Body of pancreas (tissue), 4 donors: ENCODE results near the gene NEGR1. TPM values are rescaled to one million over a fixed set of nuclear protein-coding genes. Genes with fewer than 3 reads are reported as not detected.

ENCODE experiments used
- ATAC-seq: fragments of 150-250 bp; one replicate; pipeline ENCODE4 v1.9.1; 2016
- DNase-seq, 4 donors: peaks; one replicate each; pipeline ENCODE4 v3.0.0-alpha.2; 2019
- H3K27ac ChIP-seq, 4 donors: fragments of 200-600 bp; sonication (generic); 1 replicate in 3 of 4; 2 replicates in 1 of 4; pipeline versions ENCODE4 v1.5.1 to v1.6.1; 2016 to 2019; ENCODE audit warnings: mild to moderate bottlenecking in 1 of 4, mixed read lengths in 1 of 4, moderate library complexity in 1 of 4
- H3K27me3 ChIP-seq, 2 donors: fragments of 200-600 bp; sonication (generic); one replicate each; pipeline ENCODE4 v1.6.0; 2016; ENCODE audit warnings: mild to moderate bottlenecking in 1 of 2
- H3K36me3 ChIP-seq, 2 donors: fragments of 200-600 bp; sonication (generic); replicated peaks in 1 of 2; 2 replicates each; pipeline ENCODE4 v1.5.1; 2016; ENCODE audit warnings: low read depth in 2 of 2; ENCODE audit not compliant: insufficient read depth in 1 of 2
- H3K4me1 ChIP-seq: fragments of 200-600 bp; sonication (generic); one replicate; pipeline ENCODE4 v1.6.0; 2016
- H3K4me3 ChIP-seq, 2 donors: fragments of 200-600 bp; sonication (generic); 1 replicate in 1 of 2; 2 replicates in 1 of 2; pipeline ENCODE4 v1.5.1; 2016 to 2019
- H3K9me3 ChIP-seq, 3 donors: fragments of 200-600 bp; sonication (generic); 1 replicate in 2 of 3; 2 replicates in 1 of 3; pipeline ENCODE4 v1.5.1; 2016
- POLR2A ChIP-seq, 3 donors: fragments of 450-650 bp; IDR thresholded peaks; one replicate each; pipeline ENCODE4 v1.6.1; 2016; ENCODE audit warnings: antibody characterized with exemption in 3 of 3, mild to moderate bottlenecking in 2 of 3
- WGBS, 2 donors: methylation state at CpG; one replicate each; pipeline ENCODE4 v1.1.5; 2017; 5-methylcytosine and 5-hydroxymethylcytosine counted together
- intact Hi-C: fragments of 100-400 bp; cut with DNase I; formaldehyde crosslinking; loops from one replicate; pipeline ENCODE4 v1.15.1; 2023
- total RNA-seq, 2 donors: library from RNA; depleted of rRNA; stranded (reverse); fragments of >200 nt; gene quantifications; one replicate each; pipeline ENCODE4 v1.1.0, GENCODE V29; 2016
- TF ChIP-seq, protein P1 (sequence below), 7 experiments: fragments of 450-650 bp in 4 of 7; fragments of 200-600 bp in 3 of 7; sonication (generic) in 3 of 7; IDR thresholded peaks; one replicate each; pipeline ENCODE4 v1.5.1; 2016 to 2019; ENCODE audit warnings: antibody characterized with exemption in 7 of 7

NEGR1 gene
- total RNA-seq, 2 donors from 2014 or later = 6.3 to 9.6 TPM

DNA sequence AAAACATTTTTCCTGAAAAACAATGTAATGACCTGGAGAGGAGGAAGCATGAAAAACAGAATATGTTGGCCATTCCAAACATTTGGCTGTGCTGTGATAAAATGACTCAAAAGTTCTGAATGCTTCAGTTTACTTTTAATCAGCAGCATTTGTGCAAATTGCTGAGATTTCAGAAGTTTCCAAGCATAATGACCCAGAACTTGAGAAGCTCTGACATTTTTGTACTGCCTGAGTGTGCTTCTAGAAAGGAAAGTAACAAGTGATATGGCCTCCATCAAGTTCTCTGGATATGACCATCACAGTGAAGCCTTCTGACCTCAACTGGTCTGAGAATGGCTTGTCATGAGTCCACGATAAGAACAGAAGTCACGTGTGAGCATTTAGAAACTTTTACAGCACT lies 918.1 kb downstream of the NEGR1 start:
- Histone ChIP-seq H3K4me3 (no peak overlapping the region), H3K27ac (no peak overlapping the region), H3K27me3 (no peaks in the 10 kb centered on the region), H3K36me3 (no peaks in the 10 kb centered on the region), H3K4me1 (no peaks in the 10 kb centered on the region), H3K9me3 (no peaks in the 10 kb centered on the region)
- TF ChIP-seq, protein P1, sequence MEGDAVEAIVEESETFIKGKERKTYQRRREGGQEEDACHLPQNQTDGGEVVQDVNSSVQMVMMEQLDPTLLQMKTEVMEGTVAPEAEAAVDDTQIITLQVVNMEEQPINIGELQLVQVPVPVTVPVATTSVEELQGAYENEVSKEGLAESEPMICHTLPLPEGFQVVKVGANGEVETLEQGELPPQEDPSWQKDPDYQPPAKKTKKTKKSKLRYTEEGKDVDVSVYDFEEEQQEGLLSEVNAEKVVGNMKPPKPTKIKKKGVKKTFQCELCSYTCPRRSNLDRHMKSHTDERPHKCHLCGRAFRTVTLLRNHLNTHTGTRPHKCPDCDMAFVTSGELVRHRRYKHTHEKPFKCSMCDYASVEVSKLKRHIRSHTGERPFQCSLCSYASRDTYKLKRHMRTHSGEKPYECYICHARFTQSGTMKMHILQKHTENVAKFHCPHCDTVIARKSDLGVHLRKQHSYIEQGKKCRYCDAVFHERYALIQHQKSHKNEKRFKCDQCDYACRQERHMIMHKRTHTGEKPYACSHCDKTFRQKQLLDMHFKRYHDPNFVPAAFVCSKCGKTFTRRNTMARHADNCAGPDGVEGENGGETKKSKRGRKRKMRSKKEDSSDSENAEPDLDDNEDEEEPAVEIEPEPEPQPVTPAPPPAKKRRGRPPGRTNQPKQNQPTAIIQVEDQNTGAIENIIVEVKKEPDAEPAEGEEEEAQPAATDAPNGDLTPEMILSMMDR (IDR thresholded peaks at IDR 0.05) = no peak
- TF ChIP-seq POLR2A (IDR thresholded peaks at IDR 0.05) = no peak
- intact Hi-C loops = no loop called here
- no peak for ATAC-seq
- no peak for DNase-seq
- WGBS, 2 donors = 70 to 88% methylated on average over 2 of the region's 2 CpGs

DNA sequence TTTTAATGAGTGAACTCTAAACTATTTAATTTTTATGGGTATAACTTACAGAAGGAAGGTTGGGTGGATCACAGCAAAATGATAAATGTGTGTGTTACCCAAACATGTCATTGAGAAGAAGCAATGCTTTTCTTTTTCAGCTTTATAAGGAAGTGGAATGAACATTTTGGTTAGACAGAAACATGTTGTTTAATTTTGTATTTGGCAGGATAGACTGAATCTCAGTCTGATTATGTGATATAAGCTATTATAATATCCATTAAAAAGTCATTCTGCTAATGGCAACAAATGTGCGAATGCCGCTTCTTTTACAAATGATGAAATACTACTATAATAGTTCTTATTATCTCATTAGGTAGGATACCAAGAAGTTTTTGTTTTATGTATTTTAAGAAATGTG lies 919.6 kb downstream of the NEGR1 start:
- Histone ChIP-seq H3K36me3 (no peaks in the 10 kb centered on the region), H3K27me3 (no peaks in the 10 kb centered on the region), H3K4me1 (no peaks in the 10 kb centered on the region), H3K27ac (no peak overlapping the region), H3K9me3 (peaks cover 0 to 2% (median 0%) of the 10 kb centered on the region in 3 donors), H3K4me3 (no peak overlapping the region)
- intact Hi-C loops = no loop called here
- 88 to 96% methylated on average over 2 of the region's 2 CpGs for WGBS, 2 donors
- TF ChIP-seq, protein P1 (IDR thresholded peaks at IDR 0.05) = no peak
- no peak for TF ChIP-seq POLR2A (IDR thresholded peaks at IDR 0.05)
- ATAC-seq = no peak
- DNase-seq = no peak

DNA sequence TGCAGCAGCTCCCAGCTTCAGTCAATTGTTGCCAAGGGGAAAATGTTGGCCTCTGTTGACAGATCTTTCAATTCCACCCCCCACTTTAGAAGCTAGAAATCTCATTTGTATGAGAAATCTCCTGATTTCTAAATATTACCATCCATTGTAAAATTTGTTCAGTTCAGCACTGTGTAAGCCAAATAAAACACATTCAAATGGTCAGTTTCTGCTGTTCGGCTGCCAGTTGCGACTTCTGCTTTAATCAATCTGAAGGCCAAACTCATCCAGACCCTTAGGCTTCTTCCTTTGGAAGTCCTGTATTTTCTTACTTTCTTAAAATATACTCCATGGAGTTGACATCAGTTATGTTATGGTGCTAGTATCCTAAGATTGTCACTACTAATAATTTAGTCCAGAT lies 920.3 kb downstream of the NEGR1 start:
- TF ChIP-seq, protein P1 (IDR thresholded peaks at IDR 0.05) = no peak
- no peak for TF ChIP-seq POLR2A (IDR thresholded peaks at IDR 0.05)
- no peak overlapping the region for H3K4me3 ChIP-seq
- no peak for ATAC-seq
- peaks cover 0 to 8% (median 0%) of the 10 kb centered on the region in 3 donors for H3K9me3 ChIP-seq
- no peaks in the 10 kb centered on the region for H3K4me1 ChIP-seq
- no peak overlapping the region for H3K27ac ChIP-seq
- no peaks in the 10 kb centered on the region for H3K36me3 ChIP-seq
- H3K27me3 ChIP-seq = no peaks in the 10 kb centered on the region
- no peak for DNase-seq
- intact Hi-C loops = no loop called here
- 85 to 88% methylated on average over 2 of the region's 2 CpGs for WGBS, 2 donors

DNA sequence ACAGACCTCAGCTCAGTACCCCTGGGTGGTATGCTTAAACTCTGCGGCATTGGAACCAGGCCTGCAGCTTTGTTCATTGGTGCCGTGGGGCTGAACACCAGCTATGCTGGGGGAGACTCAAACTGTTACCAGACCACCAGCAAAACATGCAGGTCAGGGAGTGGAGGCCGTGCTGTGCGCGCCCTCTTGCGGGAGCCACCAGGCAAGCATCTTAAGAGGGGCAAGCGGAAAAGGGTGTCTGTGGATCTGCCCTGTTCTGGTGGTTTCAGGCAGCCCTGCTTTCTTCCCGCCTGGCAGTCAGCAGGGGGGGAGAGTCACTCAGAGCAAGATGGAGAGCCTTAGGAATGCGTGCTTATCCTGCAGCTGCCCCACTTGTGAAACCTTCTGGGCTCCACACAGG lies 924.6 kb downstream of the NEGR1 start:
- Histone ChIP-seq H3K4me1 (no peaks in the 10 kb centered on the region), H3K4me3 (no peak overlapping the region), H3K27me3 (no peaks in the 10 kb centered on the region), H3K36me3 (no peaks in the 10 kb centered on the region), H3K27ac (no peak overlapping the region), H3K9me3 (peaks cover 0 to 8% (median 0%) of the 10 kb centered on the region in 3 donors)
- 43 to 61% methylated on average over 5 to 9 of the region's 9 CpGs for WGBS, 2 donors
- no peak for TF ChIP-seq POLR2A (IDR thresholded peaks at IDR 0.05)
- TF ChIP-seq, protein P1 (IDR thresholded peaks at IDR 0.05) = no peak
- ATAC-seq = no peak
- intact Hi-C loops = no loop called here
- DNase-seq = no peak

DNA sequence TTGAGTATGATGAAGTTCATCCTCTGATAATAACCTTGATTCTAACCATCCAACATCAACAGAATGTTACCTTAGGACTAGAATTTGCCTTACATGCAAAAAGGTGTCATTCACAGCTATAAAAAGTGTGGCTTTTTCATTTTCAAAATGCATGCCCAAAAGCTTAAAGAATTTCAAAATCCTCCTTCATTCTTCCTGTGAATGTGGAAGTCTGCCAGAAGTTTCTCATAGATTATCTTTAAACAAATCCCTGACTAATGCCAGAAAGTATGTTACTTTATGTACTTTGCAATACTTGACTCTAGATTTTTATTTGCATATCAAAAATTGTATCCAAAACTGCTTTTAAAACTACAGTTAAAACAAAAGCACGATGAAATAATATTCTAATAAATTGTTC lies 930.9 kb downstream of the NEGR1 start:
- ATAC-seq = no peak
- 28 to 48% methylated on average over 1 of the region's 1 CpG for WGBS, 2 donors
- intact Hi-C loops = no loop called here
- no peaks in the 10 kb centered on the region for H3K36me3 ChIP-seq
- no peaks in the 10 kb centered on the region for H3K27me3 ChIP-seq
- TF ChIP-seq, protein P1 (IDR thresholded peaks at IDR 0.05) = no peak
- no peak for TF ChIP-seq POLR2A (IDR thresholded peaks at IDR 0.05)
- no peak for DNase-seq
- H3K4me3 ChIP-seq = no peak overlapping the region
- H3K9me3 ChIP-seq = no peaks in the 10 kb centered on the region
- H3K27ac ChIP-seq = no peak overlapping the region
- no peaks in the 10 kb centered on the region for H3K4me1 ChIP-seq
